SK-MEL-5 (cell line): ENCODE measurements around the gene RTP2. TPM values are rescaled to one million over a fixed set of nuclear protein-coding genes. Genes with fewer than 3 reads are reported as not detected.
"Not testable (repeated sequence)": the region's sequence is repeated elsewhere in the genome, so short reads cannot be mapped to it uniquely, and the experiment has no call there.

Experiments used
- DNase-seq: peaks from one replicate; pipeline ENCODE4 v3.0.0-alpha.2; 2016; ENCODE audit warnings: low read depth, low spot score
- in situ Hi-C: cut with HindIII; loops from 2 replicates; pipeline ENCODE4 v1.10.0; 2016; ENCODE audit warnings: low sequenced_read_pairs, high pct_unique_total_duplicates, low pct_unique_long_range_greater_than_20kb
- total RNA-seq: library from RNA; depleted of rRNA; stranded (reverse); fragments of >200 nt; shearing (Covaris generic); gene quantifications from 2 replicates; pipeline ENCODE4 v1.2.3, GENCODE V29; 2014

The RTP2 gene
- total RNA-seq, 1 experiment from 2014 or later: not detected

GRCh38 chr3:187694801-187695200, 7.6 kb downstream of the RTP2 start:
- no peak for DNase-seq
- in situ Hi-C loops: loop anchor here (25.0 kb wide), 1 partner anchor 382 kb away; no protein-coding TSS in a partner anchor

GRCh38 chr3:187693431-187693830, 8.9 kb downstream of the RTP2 start:
- no peak for DNase-seq
- in situ Hi-C loops: loop anchor here (25.0 kb wide), 1 partner anchor 381 kb away; no protein-coding TSS in a partner anchor

DNA sequence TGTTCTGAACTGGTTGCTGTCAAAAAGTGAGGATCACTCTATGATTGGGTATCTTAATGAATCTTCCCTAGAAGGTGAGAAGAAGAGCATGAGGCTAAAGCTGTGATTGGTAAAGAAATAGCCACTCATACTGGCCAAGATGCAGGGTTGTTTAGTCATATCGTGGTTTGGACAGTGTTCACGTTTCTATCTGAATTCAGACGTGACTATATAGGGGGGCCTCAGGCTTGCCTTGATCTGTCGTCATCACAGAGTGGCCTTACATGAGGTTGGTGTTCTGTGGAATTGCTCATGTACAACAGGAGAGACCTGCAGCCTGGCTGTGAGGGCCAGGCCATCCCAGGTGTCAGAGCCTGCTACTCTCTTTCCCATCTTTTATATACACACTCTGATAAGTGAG, 12.4 kb downstream of the RTP2 start:
- no peak for DNase-seq
- in situ Hi-C loops: loop anchor here (25.0 kb wide), 1 partner anchor 378 kb away; no protein-coding TSS in a partner anchor

DNA sequence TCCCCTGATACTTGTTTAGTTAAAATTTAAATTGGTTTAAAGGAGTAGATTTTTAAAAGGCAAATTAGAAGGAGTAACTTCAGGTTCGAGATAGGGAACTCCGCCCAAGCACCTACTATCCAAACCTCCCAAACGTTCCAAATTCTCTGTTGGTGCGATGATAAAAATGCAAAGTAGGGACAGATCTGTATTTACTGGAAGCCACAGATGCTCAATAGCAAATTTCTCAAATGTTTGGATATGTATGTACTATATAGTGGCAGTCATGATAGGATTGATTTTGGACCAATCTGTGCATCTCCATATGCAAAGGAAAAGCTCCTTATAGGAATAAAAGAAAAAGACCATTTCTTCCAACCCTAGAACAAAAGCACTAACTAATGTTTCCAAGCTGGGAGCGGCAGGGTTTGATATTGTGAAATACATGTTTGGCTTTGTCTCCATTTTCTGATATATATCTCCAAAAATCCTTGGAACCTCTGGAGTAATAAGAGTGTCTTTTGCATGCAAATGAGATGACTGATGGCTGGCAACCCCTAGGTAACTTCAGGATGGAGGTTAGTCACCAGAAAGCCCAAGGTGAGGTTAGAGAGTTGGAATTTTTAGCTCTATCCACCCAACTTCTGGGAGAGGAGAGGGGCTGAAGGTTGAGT, 15.6 kb downstream of the RTP2 start:
- in situ Hi-C loops: loop anchor here (25.0 kb wide), 1 partner anchor 374 kb away; no protein-coding TSS in a partner anchor

DNA sequence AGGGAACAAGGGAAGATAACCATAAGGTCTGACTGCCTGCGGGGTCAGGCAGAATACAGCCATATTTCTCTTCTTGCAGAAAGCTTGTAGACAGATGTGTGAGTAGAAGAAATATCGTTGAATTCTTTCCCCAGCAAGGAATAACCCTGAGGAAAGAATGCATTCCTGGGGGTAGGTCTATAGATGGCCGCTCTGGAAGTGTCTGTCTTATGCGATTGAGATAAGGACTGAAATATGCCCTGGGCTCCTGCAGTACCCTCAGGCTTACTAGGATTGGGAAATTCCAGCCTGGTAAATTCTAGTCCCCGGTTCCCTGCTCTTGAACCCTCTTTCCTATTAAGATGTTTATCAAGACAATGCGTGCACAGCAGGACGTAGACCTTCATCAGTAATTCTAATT, 16.4 kb downstream of the RTP2 start:
- DNase-seq: no peak

More for the DNA sequence above, 15.6 kb downstream of the RTP2 start:
- DNase-seq: no peak

DNA sequence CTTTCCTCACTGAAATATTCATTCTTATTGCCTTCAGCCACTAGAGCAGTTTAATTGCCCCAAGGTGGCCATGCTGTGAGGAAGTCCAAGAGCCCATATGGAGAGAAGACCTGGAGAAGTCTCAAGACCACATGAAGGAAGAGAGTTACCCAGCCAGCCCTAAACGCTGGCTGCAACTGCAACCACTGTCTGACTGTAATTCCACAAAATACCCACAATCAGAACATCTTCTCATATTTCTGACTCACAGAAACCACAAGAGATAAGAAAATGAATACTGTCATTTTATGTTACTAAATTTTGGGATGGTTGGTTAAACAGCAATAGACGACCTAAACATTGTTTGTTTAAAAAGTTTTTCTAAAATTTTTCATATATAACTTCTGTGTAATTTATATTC, 17.5 kb downstream of the RTP2 start:
- no peak for DNase-seq
- in situ Hi-C loops: loop anchor here (25.0 kb wide), 1 partner anchor 373 kb away; no protein-coding TSS in a partner anchor

More for the DNA sequence above, 16.4 kb downstream of the RTP2 start:
- in situ Hi-C loops: loop anchor here (25.0 kb wide), 1 partner anchor 374 kb away; no protein-coding TSS in a partner anchor

DNA sequence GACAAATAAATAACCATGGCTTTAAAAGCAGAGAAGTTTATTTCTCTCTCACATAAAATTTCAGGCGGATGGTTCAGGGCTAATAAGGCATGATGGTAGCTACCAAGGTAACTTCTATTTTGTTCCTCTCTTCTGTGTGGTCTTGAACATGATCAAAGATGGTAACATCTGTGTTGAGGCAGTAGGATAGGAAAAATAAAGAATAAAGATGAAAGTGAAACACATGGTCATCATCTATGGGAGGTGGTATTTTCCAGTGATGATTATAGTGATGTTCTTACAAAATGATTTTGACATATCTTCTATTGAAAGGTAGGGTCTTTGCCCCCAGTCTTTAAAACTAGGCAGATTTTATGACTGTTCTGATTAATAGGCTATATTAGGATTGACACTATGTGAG, 17.9 kb downstream of the RTP2 start:
- no peak for DNase-seq
- in situ Hi-C loops: loop anchor here (25.0 kb wide), 1 partner anchor 372 kb away; no protein-coding TSS in a partner anchor

DNA sequence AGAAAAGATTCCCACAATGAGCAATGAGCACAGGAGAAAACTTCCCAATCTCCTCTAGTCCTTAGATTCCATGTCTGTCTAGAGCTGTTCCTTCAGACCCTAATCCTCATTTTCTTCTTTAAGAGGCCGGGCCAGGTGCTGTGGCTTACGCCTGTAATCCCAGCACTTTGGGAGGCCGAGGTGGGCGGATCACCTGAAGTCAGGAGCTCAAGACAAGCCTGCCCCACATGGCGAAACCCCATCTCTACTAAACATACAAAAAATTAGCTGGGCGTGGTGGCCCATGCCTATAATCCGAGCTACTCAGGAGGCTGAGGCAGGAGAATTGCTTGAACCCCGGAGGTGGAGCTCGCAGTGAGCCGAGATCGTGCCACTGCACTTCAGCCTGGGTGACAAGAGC, 20.6 kb downstream of the RTP2 start:
- in situ Hi-C loops: loop anchor here (25.0 kb wide), 1 partner anchor 369 kb away; no protein-coding TSS in a partner anchor
- DNase-seq: not testable (repeated sequence)

- in situ Hi-C loops: loop anchor here (25.0 kb wide), 1 partner anchor 368 kb away; no protein-coding TSS in a partner anchor
- DNase-seq: peak; percentile 90
Observed at GRCh38 chr3:187679638-187680396, 22.5 kb downstream of the RTP2 start.

- in situ Hi-C loops: loop anchor here (25.0 kb wide), 1 partner anchor 366 kb away; no protein-coding TSS in a partner anchor
Observed at GRCh38 chr3:187678726-187679268, 23.6 kb downstream of the RTP2 start.

GRCh38 chr3:187677604-187678003, 24.8 kb downstream of the RTP2 start:
- DNase-seq: no peak
- in situ Hi-C loops: loop anchor here (25.0 kb wide), 1 partner anchor 365 kb away; no protein-coding TSS in a partner anchor

More at GRCh38 chr3:187678726-187679268, 23.6 kb downstream of the RTP2 start:
- DNase-seq: peak; percentile 83

DNA sequence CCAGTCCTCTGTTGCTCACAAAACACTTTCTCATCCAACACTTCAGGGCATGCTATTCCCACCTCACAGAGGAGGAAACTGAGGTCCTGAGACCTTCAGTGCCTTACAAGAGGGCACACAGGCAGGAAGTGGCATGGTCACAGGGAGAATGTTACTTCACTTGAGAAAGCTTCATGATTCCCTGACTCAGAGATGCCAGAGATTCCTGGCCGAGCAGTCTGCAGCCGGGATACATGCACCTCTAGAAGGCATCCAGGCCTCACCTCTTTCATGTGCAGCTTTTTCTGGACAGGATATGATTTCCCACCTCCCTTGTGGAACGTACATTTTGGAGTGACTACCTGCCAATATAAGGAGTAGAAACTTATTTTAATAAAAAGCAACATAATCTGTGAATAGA, 29.3 kb downstream of the RTP2 start:
- in situ Hi-C loops: no loop called here
- no peak for DNase-seq

GRCh38 chr3:187669675-187670504, 32.5 kb downstream of the RTP2 start, which contains the start of gene SST:
Gene SST, minus strand, starts transcription at chr3:187670394. Its CDS starts 103 bp downstream, at chr3:187670291.
- peak; percentile 40 for DNase-seq
- in situ Hi-C loops: no loop called here

GRCh38 chr3:187667526-187667925, 34.8 kb downstream of the RTP2 start:
- no peak for DNase-seq
- in situ Hi-C loops: no loop called here

- DNase-seq: no peak
- in situ Hi-C loops: no loop called here
Observed at GRCh38 chr3:187665764-187666402, 36.5 kb downstream of the RTP2 start.

DNA sequence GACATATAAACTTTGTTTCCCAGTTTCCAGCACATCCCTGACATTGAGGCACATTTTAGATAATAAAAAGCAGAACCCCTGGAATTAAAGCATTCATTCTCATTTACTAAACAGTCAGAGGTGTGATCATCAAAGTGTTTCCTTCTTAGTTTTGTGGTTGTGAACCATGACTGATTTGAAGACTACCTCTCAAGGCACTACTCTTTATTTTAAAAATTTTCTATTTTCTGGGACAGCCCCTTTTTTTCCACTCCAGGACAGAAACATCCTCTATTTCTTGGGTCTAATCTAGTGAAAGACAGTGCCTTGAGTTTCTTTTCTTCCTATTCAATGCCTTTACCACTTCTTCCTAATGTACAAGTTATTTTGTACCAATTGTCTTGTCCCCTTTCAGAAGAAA, 37.3 kb downstream of the RTP2 start:
- no peak for DNase-seq
- in situ Hi-C loops: no loop called here
